H9 (cell line): ENCODE data around the gene KREMEN2. TPM values are rescaled to one million over a fixed set of nuclear protein-coding genes. Genes with fewer than 3 reads are reported as not detected.
A peak's percentile ranks its signal among the peaks of the same experiment; 100 is the strongest.

Source experiments
- DNase-seq: peaks from one replicate; pipeline ENCODE4 v3.0.0-alpha.2; 2017
- H2AFZ ChIP-seq: one replicate; pipeline ENCODE4 v1.6.1; 2013; ENCODE audit warnings: mild to moderate bottlenecking, low read length, control low read depth, moderate library complexity
- H2AK5ac ChIP-seq: 2 replicates; pipeline ENCODE4 v1.6.1; 2013; ENCODE audit warnings: low read length, control low read depth, mixed read lengths; ENCODE audit not compliant: insufficient read length
- H2BK120ac ChIP-seq: one replicate; pipeline ENCODE4 v1.6.1; 2013; ENCODE audit warnings: low read depth, mild to moderate bottlenecking, low read length, control low read depth, inconsistent platforms; ENCODE audit not compliant: poor library complexity, severe bottlenecking
- H2BK12ac ChIP-seq: 2 replicates; pipeline ENCODE4 v1.6.1; 2013; ENCODE audit warnings: low read length, control low read depth, mixed read lengths, low read depth; ENCODE audit not compliant: insufficient read length
- H2BK15ac ChIP-seq: 2 replicates; pipeline ENCODE4 v1.6.1; 2013; ENCODE audit warnings: low read depth, low read length, control low read depth
- H2BK20ac ChIP-seq: one replicate; pipeline ENCODE4 v1.6.1; 2013; ENCODE audit warnings: low read depth, mild to moderate bottlenecking, low read length, control low read depth, inconsistent platforms; ENCODE audit not compliant: poor library complexity, severe bottlenecking
- H2BK5ac ChIP-seq: 2 replicates; pipeline ENCODE4 v1.6.1; 2013; ENCODE audit warnings: low read length, control low read depth, mixed read lengths; ENCODE audit not compliant: insufficient read length
- H3K14ac ChIP-seq: 2 replicates; pipeline ENCODE4 v1.6.1; 2013; ENCODE audit warnings: low read length, control low read depth; ENCODE audit not compliant: insufficient read depth
- H3K18ac ChIP-seq: 2 replicates; pipeline ENCODE4 v1.6.1; 2013; ENCODE audit warnings: low read depth, mild to moderate bottlenecking, mixed read lengths, low read length, control low read depth; ENCODE audit not compliant: insufficient read length
- H3K23ac ChIP-seq: 2 replicates; pipeline ENCODE4 v1.6.1; 2013; ENCODE audit warnings: low read length, control low read depth, mixed read lengths, low read depth; ENCODE audit not compliant: insufficient read length
- H3K23me2 ChIP-seq: 2 replicates; pipeline ENCODE4 v1.6.1; 2013; ENCODE audit warnings: low read depth, mild to moderate bottlenecking, mixed read lengths, low read length, control low read depth; ENCODE audit not compliant: insufficient read length, poor library complexity, severe bottlenecking
- H3K27ac ChIP-seq: 2 replicates; pipeline ENCODE4 v1.5.1; 2013; ENCODE audit warnings: low read length, control low read depth, mixed read lengths, low read depth; ENCODE audit not compliant: insufficient read length
- H3K27me3 ChIP-seq: 2 replicates; pipeline ENCODE4 v1.6.1; 2013; ENCODE audit warnings: low read length, control low read depth, inconsistent platforms; ENCODE audit not compliant: insufficient read depth
- H3K4ac ChIP-seq: 2 replicates; pipeline ENCODE4 v1.6.1; 2013; ENCODE audit warnings: low read depth, mild to moderate bottlenecking, control low read depth, inconsistent platforms, low read length, moderate library complexity
- H3K4me1 ChIP-seq: 2 replicates; pipeline ENCODE4 v1.6.1; 2013; ENCODE audit warnings: low read length, control low read depth, inconsistent platforms; ENCODE audit not compliant: insufficient read depth
- H3K4me2 ChIP-seq: 2 replicates; pipeline ENCODE4 v1.6.1; 2013; ENCODE audit warnings: low read length, control low read depth, mixed read lengths; ENCODE audit not compliant: insufficient read length, insufficient read depth
- H3K56ac ChIP-seq: 2 replicates; pipeline ENCODE4 v1.6.1; 2013; ENCODE audit warnings: low read depth, mild to moderate bottlenecking, mixed read lengths, low read length, control low read depth; ENCODE audit not compliant: insufficient read length
- H3K79me1 ChIP-seq: 2 replicates; pipeline ENCODE4 v1.6.1; 2013; ENCODE audit warnings: low read depth, mild to moderate bottlenecking, moderate library complexity, low read length, control low read depth, inconsistent platforms; ENCODE audit not compliant: insufficient read depth, poor library complexity, severe bottlenecking
- H3K79me2 ChIP-seq: 2 replicates; pipeline ENCODE4 v1.6.1; 2013; ENCODE audit warnings: low read length, control low read depth, inconsistent platforms; ENCODE audit not compliant: insufficient read depth
- H3K9ac ChIP-seq: 2 replicates; pipeline ENCODE4 v1.6.1; 2013; ENCODE audit warnings: low read length, control low read depth, mixed read lengths; ENCODE audit not compliant: insufficient read length; ENCODE audit errors: extremely low read depth
- H3K9me3 ChIP-seq: one replicate; pipeline ENCODE4 v1.6.1; 2013; ENCODE audit warnings: low read depth, low read length, inconsistent platforms; ENCODE audit not compliant: control insufficient read depth
- H3T11ph ChIP-seq: one replicate; pipeline ENCODE4 v1.6.1; 2013; ENCODE audit warnings: mild to moderate bottlenecking, low read length, control low read depth, inconsistent platforms
- H4K20me1 ChIP-seq: one replicate; pipeline ENCODE4 v1.6.1; 2013; ENCODE audit not compliant: control insufficient read depth, insufficient read length, insufficient read depth
- H4K5ac ChIP-seq: 2 replicates; pipeline ENCODE4 v1.6.1; 2013; ENCODE audit warnings: low read depth, mild to moderate bottlenecking, mixed read lengths, low read length, control low read depth; ENCODE audit not compliant: insufficient read length
- H4K8ac ChIP-seq: replicated peaks from 2 replicates; pipeline ENCODE4 v1.6.1; 2013; ENCODE audit warnings: low read length, control low read depth, mixed read lengths, low read depth; ENCODE audit not compliant: insufficient read length
- H4K91ac ChIP-seq: 2 replicates; pipeline ENCODE4 v1.6.1; 2013; ENCODE audit warnings: low read depth, mild to moderate bottlenecking, moderate library complexity, mixed read lengths, low read length, control low read depth; ENCODE audit not compliant: insufficient read length
- H3K27ac Mint-ChIP-seq, 3 experiments: 2 replicates in 2 of 3; 3 replicates in 1 of 3; pipeline ENCODE4 v1.8.0; 2020 to 2021; ENCODE audit warnings: mixed read lengths in 3 of 3, mild to moderate bottlenecking in 1 of 3, moderate library complexity in 1 of 3
- H3K27me3 Mint-ChIP-seq: 2 replicates; pipeline ENCODE4 v1.8.0; 2021; ENCODE audit warnings: low read depth, mild to moderate bottlenecking, moderate library complexity, mixed read lengths
- H3K36me3 Mint-ChIP-seq, 3 experiments: 2 replicates in 2 of 3; 3 replicates in 1 of 3; pipeline ENCODE4 v1.8.0; 2020 to 2021; ENCODE audit warnings: low read depth in 3 of 3, mixed read lengths in 3 of 3; ENCODE audit not compliant: insufficient read depth in 1 of 3
- H3K4me1 Mint-ChIP-seq, 2 experiments: 2 replicates each; pipeline ENCODE4 v1.8.0; 2020; ENCODE audit warnings: mixed read lengths in 2 of 2
- H3K4me3 Mint-ChIP-seq, 2 experiments: 2 replicates in 1 of 2; 3 replicates in 1 of 2; pipeline ENCODE4 v1.8.0; 2020 to 2021; ENCODE audit warnings: mild to moderate bottlenecking in 2 of 2, mixed read lengths in 2 of 2, moderate library complexity in 1 of 2
- H3K9me3 Mint-ChIP-seq, 2 experiments: 2 replicates in 1 of 2; 3 replicates in 1 of 2; pipeline ENCODE4 v1.8.0; 2020; ENCODE audit warnings: mild to moderate bottlenecking in 2 of 2, mixed read lengths in 2 of 2, moderate library complexity in 1 of 2
- CTCF ChIP-seq: fragments of 200-600 bp; sonication (generic); conservative IDR thresholded peaks from 3 replicates; pipeline ENCODE4 v1.8.0; 2021; ENCODE audit warnings: antibody characterized with exemption, mild to moderate bottlenecking
- WGBS: extraction: QIAGEN DNeasy Blood & Tissue Kit; methylation state at CpG from one replicate; pipeline ENCODE4 v1.1.7; 2013; ENCODE audit warnings: missing lambda C conversion rate, low lambda C conversion rate, mixed read lengths; ENCODE audit not compliant: insufficient read length; ENCODE audit errors: extremely low coverage; 5-methylcytosine and 5-hydroxymethylcytosine counted together
- total RNA-seq: library from RNA; stranded (reverse); gene quantifications from 2 replicates; pipeline ENCODE4 v1.2.1, GENCODE V29; 2021

Gene KREMEN2
- total RNA-seq, 1 experiment from 2014 or later = 12.8 TPM

GRCh38 chr16:2963074-2963722 is 877 bp upstream of the KREMEN2 start:
- H3K36me3 Mint-ChIP-seq = peaks cover 0 to 4% (median 0%) of the 10 kb centered on the region in 3 experiments; a peak in 2 of 7 replicates
- no peak overlapping the region for H3K27ac ChIP-seq
- H3K27me3 Mint-ChIP-seq = peaks cover 24% of the 10 kb centered on the region

More at GRCh38 chr16:2963074-2963722, 877 bp upstream of the KREMEN2 start:
- H2BK15ac ChIP-seq = no peak overlapping the region
- Mint-ChIP-seq H3K27ac (no peak overlapping the region), H3K9me3 (no peaks in the 10 kb centered on the region; a peak in 1 of 5 replicates), H3K4me1 (peaks cover 6 to 10% of the 10 kb centered on the region in 2 experiments), H3K4me3 (peak overlapping the region; percentile 84 to 94)
- H3K79me2 ChIP-seq = no peaks in the 10 kb centered on the region
- H3K4me2 ChIP-seq = peak overlapping the region; percentile 36
- no peak overlapping the region for H2BK12ac ChIP-seq
- no peaks in the 10 kb centered on the region; the same call in 1 of the 2 replicates for H3K4me1 ChIP-seq
- no peak overlapping the region for H3K23ac ChIP-seq
- H2BK5ac ChIP-seq = no peak overlapping the region
- H4K91ac ChIP-seq = no peak overlapping the region
- no peaks in the 10 kb centered on the region for H3K79me1 ChIP-seq
- no peaks in the 10 kb centered on the region for H4K20me1 ChIP-seq
- H3K9me3 ChIP-seq = no peaks in the 10 kb centered on the region
- H2BK20ac ChIP-seq = no peak overlapping the region
- no peak for DNase-seq
- WGBS = no CpG with 5 or more reads among the region's 40 CpGs
- no peak overlapping the region for H4K8ac ChIP-seq
- no peak overlapping the region for H3K14ac ChIP-seq
- no peak overlapping the region for H3K18ac ChIP-seq
- H3K4ac ChIP-seq = no peak overlapping the region
- TF ChIP-seq CTCF = no peak
- H3K23me2 ChIP-seq = peaks cover 13% of the 10 kb centered on the region
- no peak overlapping the region for H3K9ac ChIP-seq
- H3T11ph ChIP-seq = no peak overlapping the region
- no peak overlapping the region for H3K56ac ChIP-seq
- H2BK120ac ChIP-seq = no peak overlapping the region
- no peak overlapping the region for H4K5ac ChIP-seq
- no peak overlapping the region for H2AK5ac ChIP-seq
- no peaks in the 10 kb centered on the region for H3K27me3 ChIP-seq
- H2AFZ ChIP-seq = no peak overlapping the region
